Ovary (tissue), 9 donors: ENCODE data around the gene GOLGA8M. TPM values are rescaled to one million over a fixed set of nuclear protein-coding genes. Genes with fewer than 3 reads are reported as not detected.
"Not testable (repeated sequence)": the region's sequence is repeated elsewhere in the genome, so short reads cannot be mapped to it uniquely, and the experiment has no call there.

Experiments
- DNase-seq, 5 donors: peaks; one replicate each; pipeline ENCODE4 v3.0.0-alpha.2; 2019 to 2020
- H3K27ac ChIP-seq, 2 donors: fragments of 200-600 bp; one replicate each; pipeline versions ENCODE4 v1.5.1 to v1.8.0; 2019 to 2022
- H3K27me3 ChIP-seq: fragments of 200-600 bp; one replicate; pipeline ENCODE4 v1.8.0; 2022
- H3K36me3 ChIP-seq: fragments of 200-600 bp; sonication (generic); one replicate; pipeline ENCODE4 v1.5.1; 2019
- H3K4me1 ChIP-seq: one replicate; pipeline ENCODE4 v1.8.1; 2013; ENCODE audit warnings: mild to moderate bottlenecking, moderate library complexity; ENCODE audit not compliant: insufficient read depth
- H3K4me3 ChIP-seq: fragments of 200-600 bp; sonication (generic); one replicate; pipeline ENCODE4 v1.5.1; 2017
- H3K9me3 ChIP-seq, 2 donors: fragments of 200-600 bp in 1 of 2; sonication (generic) in 1 of 2; one replicate each; pipeline versions ENCODE4 v1.5.1 to v1.8.1; 2013 to 2019; ENCODE audit warnings: mild to moderate bottlenecking in 1 of 2, moderate library complexity in 1 of 2
- WGBS, 3 donors: extraction: QIAGEN DNeasy Blood & Tissue Kit in 1 of 3; methylation state at CpG; one replicate each; pipeline versions ENCODE4 v1.1.5 to v1.1.7; 2013 to 2017; 5-methylcytosine and 5-hydroxymethylcytosine counted together
- intact Hi-C, 4 donors: fragments of 100-400 bp; cut with DNase I; formaldehyde crosslinking; loops; one replicate each; pipeline versions ENCODE4 v1.11.0 to v1.15.1; 2022 to 2023
- polyA plus RNA-seq, 2 donors: library from polyadenylated mRNA; stranded (reverse); fragments of 200-250 nt in 1 of 2; fragments of 350-450 nt in 1 of 2; fragmentation: Illumina TruSeq in 1 of 2; extraction: RNeasy Lipid Tissue Mini Kit (QIAGEN cat#74804) in 1 of 2; gene quantifications; one replicate each; pipeline ENCODE4 v1.2.3, GENCODE V29; 2013 to 2014
- total RNA-seq, 7 donors: library from RNA; depleted of rRNA in 2 of 7; stranded (reverse); fragments of >200 nt in 2 of 7; fragmentation: NEBNext Ultra II Directional in 3 of 7; extraction: Animal tissue kit (Norgen Biotek cat#: 25700) in 3 of 7; gene quantifications; one replicate each; pipeline versions ENCODE4 v1.1.0 to v1.2.4, GENCODE V29; 2016 to 2023
- donor health status: DM: no; HTN: no; CAD: no; lungs with moderate emphysema.
- donor health status: DM: no; HTN: no; CAD: no.
- donor health status: Bipolar disorder and iron deficiency.
- donor health status: DM: yes; HTN: yes; CAD: no.
- donor health status: DM: no; HTN: no; CAD: no.
- donor health status: DM: yes; HTN: yes; CAD: no.

GOLGA8M gene
- total and polyA plus RNA-seq, 9 donors, result 0.23 to 7.6 (median 2.5) TPM

DNA sequence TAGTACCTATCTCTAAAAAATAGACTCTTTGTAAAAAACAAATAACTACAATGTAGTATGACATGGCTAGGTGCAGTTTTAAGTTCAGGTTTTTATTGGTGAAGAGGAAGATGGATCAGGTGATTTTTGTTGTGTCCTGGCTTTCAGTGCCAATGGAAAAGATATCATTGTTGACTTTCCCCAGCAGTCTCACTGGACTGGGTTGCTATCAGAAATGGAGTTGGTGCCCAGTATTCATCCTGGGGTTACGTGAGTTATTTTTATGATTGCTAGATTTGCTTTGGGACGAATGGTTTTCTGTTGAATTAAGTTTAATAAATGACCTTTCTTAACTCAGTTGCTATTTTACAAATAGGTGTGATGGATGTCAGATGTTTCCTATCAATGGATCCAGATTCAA is 38.7 kb downstream of the GOLGA8M start:
- H3K4me1 ChIP-seq, intact Hi-C loops: not testable (repeated sequence)
- no CpG with 5 or more reads among the region's 2 CpGs for WGBS, 3 donors

DNA sequence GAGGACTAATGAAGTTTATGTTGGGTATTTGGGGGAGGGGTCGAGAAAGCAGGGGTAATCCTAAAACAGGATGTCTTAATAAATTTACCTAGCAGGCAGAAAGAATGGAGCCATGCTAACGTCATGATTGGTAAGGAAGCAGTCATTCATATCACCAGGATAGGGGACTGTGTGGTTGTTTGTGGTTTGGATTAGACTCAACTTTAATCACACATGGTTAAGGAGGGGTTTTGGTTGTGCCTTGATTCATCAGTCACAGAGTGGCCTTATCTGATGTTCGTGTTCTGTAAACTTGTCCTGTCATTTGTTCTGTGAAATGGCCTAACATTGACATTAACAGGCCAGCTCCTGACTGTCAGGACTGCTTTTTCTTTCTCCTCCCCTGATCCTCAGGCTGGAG is 40.1 kb downstream of the GOLGA8M start:
- H3K27me3 ChIP-seq, H3K36me3 ChIP-seq, H3K9me3 ChIP-seq, H3K27ac ChIP-seq, H3K4me3 ChIP-seq, intact Hi-C loops, H3K4me1 ChIP-seq, DNase-seq: not testable (repeated sequence)
- no CpG with 5 or more reads among the region's 3 CpGs for whole genome bisulfite sequencing, 3 donors

More for the DNA sequence above, 38.7 kb downstream of the GOLGA8M start:
- DNase-seq, H3K36me3 ChIP-seq, H3K27ac ChIP-seq, H3K27me3 ChIP-seq, H3K9me3 ChIP-seq, H3K4me3 ChIP-seq: not testable (repeated sequence)

DNA sequence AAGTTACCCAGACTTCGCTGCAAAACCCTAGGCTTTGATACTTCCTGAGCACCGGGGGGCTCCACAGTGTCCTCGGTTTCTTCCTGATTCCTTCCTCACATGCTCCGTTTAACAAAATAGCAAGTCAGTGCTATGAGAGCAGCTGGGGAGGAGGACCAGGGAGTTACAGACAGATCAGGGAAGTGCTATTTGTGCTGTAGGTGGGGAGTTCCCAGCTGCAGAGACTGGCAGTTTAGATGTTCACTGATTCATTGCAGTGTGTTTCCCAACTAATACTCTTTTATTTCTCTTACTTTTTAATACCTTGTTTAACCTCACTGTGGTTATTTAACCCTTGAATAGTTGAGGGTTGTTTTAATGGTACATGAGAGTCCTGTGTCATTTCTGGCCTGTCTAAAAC is 45.8 kb downstream of the GOLGA8M start:
- H3K36me3 ChIP-seq, H3K9me3 ChIP-seq, H3K27ac ChIP-seq, H3K4me1 ChIP-seq, H3K4me3 ChIP-seq, intact Hi-C loops, H3K27me3 ChIP-seq, DNase-seq: not testable (repeated sequence)
- no CpG with 5 or more reads among the region's 4 CpGs for WGBS, 3 donors

DNA sequence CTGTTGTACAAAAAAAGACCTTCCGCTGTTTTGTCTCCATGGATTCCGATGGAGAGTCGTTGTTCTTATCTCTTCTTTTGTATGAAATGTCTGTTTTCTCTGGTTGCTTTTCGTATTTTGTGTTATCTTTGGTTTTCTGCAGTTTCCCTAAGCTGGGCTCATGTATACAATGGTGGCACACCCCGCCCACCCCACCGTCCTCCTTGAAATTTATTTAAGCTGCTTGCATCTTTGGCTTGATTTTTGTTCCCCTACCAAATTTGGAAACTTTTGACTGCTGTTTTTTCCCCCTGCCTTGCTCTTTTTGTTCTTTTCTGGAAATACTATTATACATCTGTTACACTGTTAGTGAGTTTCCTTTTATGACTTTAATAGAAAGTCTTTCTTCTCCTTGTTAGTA is 47.6 kb downstream of the GOLGA8M start:
- H3K27me3 ChIP-seq, H3K27ac ChIP-seq, H3K4me1 ChIP-seq, DNase-seq, H3K36me3 ChIP-seq, H3K9me3 ChIP-seq, H3K4me3 ChIP-seq, intact Hi-C loops: not testable (repeated sequence)
- WGBS, 3 donors, result 77 to 81% (median 80%) methylated on average over 6 of the region's 6 CpGs

DNA sequence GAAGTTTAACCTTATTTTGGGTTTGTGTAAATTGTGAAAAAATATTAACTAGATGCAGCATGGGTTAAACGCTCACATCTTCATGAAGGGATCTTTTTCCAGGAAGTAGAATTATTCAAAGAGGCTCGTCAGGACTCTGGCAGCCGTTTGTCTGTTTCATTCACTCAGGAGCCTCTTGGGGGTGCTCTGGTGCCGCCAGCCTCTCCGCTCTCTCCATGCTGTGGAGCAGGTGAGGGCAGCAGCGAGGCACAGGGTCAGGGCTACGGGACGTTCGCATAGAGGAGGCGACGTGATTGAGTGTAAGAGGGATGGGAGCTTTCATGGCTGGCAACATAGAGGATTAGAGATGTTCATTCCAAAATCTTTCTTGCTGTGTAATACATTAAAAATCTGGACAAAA is 48.5 kb downstream of the GOLGA8M start:
- H3K27ac ChIP-seq, DNase-seq, H3K4me1 ChIP-seq, H3K4me3 ChIP-seq, intact Hi-C loops, H3K36me3 ChIP-seq, H3K27me3 ChIP-seq, H3K9me3 ChIP-seq: not testable (repeated sequence)
- no CpG with 5 or more reads among the region's 11 CpGs for WGBS, 3 donors

DNA sequence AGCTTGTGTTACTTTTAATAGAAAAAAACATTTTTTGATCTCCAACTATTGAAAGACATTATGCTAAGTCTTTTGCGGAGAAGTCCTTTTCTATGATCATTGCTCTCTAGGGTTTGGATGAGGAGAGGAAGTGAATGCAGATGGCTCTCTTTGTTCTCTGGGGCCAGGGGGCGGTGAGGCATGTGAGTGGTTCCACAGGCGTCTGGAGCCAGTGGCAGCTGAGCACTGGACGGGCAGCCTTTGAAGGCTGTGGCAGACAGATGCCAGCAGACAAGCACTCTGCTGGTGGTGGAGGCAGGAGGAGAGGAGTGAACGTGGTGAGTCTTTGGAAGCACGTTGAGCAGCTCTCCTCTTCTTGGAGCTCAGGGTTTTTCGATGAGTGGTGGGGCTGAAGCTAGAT is 51.5 kb downstream of the GOLGA8M start:
- H3K36me3 ChIP-seq, intact Hi-C loops, H3K9me3 ChIP-seq, H3K27ac ChIP-seq, H3K4me3 ChIP-seq, DNase-seq, H3K4me1 ChIP-seq, H3K27me3 ChIP-seq: not testable (repeated sequence)
- no CpG with 5 or more reads among the region's 7 CpGs for WGBS, 3 donors

DNA sequence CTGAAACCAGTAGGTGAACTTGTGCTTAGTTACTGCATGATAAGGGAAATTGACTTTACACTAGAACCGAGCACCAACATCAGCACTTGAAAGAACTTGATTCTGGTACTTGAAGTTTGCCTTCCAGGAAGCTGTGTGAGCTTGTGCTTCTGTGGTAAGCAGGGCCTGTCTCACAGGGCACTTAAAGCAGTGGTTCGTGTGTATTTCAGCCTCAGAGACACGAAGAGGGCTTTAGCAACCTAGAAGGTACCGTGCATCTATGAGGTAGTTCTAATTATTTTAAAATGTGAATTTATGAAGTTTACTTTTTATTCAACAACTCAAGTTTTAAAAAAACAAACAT is 56.2 kb downstream of the GOLGA8M start:
- H3K4me1 ChIP-seq, H3K27ac ChIP-seq, H3K36me3 ChIP-seq, H3K4me3 ChIP-seq, H3K9me3 ChIP-seq, DNase-seq, intact Hi-C loops, H3K27me3 ChIP-seq: not testable (repeated sequence)
- no CpG with 5 or more reads among the region's 4 CpGs for WGBS, 3 donors

DNA sequence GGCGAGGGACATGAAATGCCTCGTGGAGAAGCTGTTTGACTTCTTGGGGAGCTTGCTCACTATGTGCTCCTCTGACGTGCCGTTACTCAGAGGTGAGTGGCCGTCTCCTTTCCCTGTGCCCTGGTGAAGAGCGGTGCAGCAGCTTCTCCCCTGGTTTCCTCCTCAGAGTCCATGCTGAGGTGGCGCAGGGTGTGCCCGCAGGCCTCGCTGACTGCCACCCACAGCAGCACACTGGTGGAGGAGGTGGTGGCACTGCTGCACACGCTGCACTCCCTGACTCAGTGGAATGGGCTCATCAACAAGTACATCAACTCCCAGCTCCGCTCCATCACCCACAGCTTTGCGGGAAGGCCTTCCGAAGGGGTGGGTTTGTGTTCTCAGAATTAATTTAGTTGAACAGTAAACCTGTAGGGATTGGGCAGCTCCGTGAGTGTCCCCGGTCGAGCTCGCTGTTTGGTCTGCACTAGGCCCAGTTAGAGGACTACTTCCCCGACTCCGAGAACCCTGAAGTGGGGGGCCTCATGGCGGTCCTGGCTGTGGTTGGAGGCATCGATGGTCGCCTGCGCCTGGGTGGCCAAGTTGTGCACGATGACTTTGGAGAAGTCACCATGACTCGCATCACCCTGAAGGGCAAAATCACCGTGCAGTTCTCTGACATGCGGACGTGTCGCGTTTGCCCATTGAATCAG is 56.7 kb downstream of the GOLGA8M start:
- intact Hi-C loops, H3K4me1 ChIP-seq, H3K4me3 ChIP-seq, H3K36me3 ChIP-seq, DNase-seq, H3K9me3 ChIP-seq, H3K27ac ChIP-seq, H3K27me3 ChIP-seq: not testable (repeated sequence)
- 91 to 96% (median 93%) methylated on average over 9 to 26 of the region's 30 CpGs for WGBS, 3 donors

DNA sequence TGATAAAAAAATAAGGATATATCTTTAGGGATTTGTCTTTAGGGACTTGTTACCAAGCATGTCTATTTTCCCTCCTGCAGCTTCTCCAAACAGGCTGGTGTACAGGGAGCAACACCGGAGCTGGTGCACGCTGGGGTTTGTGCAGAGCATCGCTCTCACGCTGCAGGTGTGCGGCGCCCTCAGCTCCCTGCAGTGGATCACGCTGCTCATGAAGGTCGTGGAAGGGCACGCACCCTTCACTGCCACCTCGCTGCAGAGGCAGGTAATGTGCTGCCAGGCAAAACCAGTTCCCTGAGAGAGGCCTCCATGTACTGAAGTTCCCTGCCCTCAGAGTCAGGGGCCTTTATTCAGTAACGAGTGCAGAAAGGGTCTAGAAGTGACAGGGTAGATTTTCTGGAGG is 58.0 kb downstream of the GOLGA8M start:
- H3K27me3 ChIP-seq, H3K4me1 ChIP-seq, H3K27ac ChIP-seq, H3K9me3 ChIP-seq, intact Hi-C loops, DNase-seq, H3K36me3 ChIP-seq, H3K4me3 ChIP-seq: not testable (repeated sequence)
- WGBS, 3 donors, result 60 to 84% methylated on average over 1 to 5 of the region's 11 CpGs; no CpG with 5 or more reads in 1 of the 3 donors

DNA sequence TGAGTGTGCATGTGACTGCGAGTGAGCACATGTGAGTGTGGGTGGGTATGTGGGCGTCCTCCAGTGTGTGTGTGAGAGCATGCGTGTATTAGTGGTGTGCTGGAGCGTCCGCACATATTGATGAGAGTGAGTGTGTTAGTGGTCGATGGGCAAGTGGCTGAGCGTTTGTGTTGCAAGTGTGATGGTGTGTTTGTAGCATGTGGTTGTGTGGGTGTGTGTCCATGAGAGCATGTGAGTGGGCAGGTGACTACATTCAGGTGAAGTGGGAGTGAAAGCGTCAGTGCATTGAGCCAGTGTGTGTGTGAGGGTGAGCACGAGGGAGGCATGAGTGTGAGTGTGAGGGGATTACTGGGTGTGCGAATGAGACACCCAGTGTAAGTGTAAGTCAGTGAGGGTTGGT is 59.7 kb downstream of the GOLGA8M start:
- WGBS, 3 donors, result 90 to 93% (median 92%) methylated on average over 9 to 10 of the region's 10 CpGs
- intact Hi-C loops, H3K4me1 ChIP-seq: not testable (repeated sequence)

More for the DNA sequence above, 59.7 kb downstream of the GOLGA8M start:
- DNase-seq, H3K27me3 ChIP-seq, H3K4me3 ChIP-seq, H3K36me3 ChIP-seq, H3K9me3 ChIP-seq, H3K27ac ChIP-seq: not testable (repeated sequence)
